Calu3 (cell line): Measurements from ENCODE around the gene SLC25A29. TPM values are rescaled to one million over a fixed set of nuclear protein-coding genes. Genes with fewer than 3 reads are reported as not detected.

ENCODE experiments used
- BruUV-seq: library from RNA; stranded (reverse); fragments of 400-500 nt; replicated peaks from 2 replicates; lab custom pipeline; 2021; lab: Mats Ljungman, UMichigan
- CTCF ChIA-PET: fragments of 300-600 bp; sonication (Branson Sonifier 250); formaldehyde crosslinking; loops from one replicate; lab custom pipeline; 2022; ENCODE audit warnings: antibody characterized with exemption; lab: Charles Lee
- DNase-seq: peaks from one replicate; pipeline ENCODE4 v3.0.0; 2022
- H3K27ac Mint-ChIP-seq: one replicate; pipeline ENCODE4 v1.8.0; 2022; ENCODE audit warnings: mixed read lengths; ENCODE audit not compliant: unreplicated experiment
- H3K27me3 Mint-ChIP-seq: one replicate; pipeline ENCODE4 v1.8.0; 2022; ENCODE audit warnings: mixed read lengths; ENCODE audit not compliant: unreplicated experiment
- H3K36me3 Mint-ChIP-seq: one replicate; pipeline ENCODE4 v1.8.0; 2022; ENCODE audit warnings: mild to moderate bottlenecking, moderate library complexity, mixed read lengths; ENCODE audit not compliant: insufficient read depth, unreplicated experiment
- H3K4me1 Mint-ChIP-seq: one replicate; pipeline ENCODE4 v1.8.0; 2022; ENCODE audit warnings: mild to moderate bottlenecking, low read depth, mixed read lengths; ENCODE audit not compliant: unreplicated experiment
- H3K4me3 Mint-ChIP-seq: one replicate; pipeline ENCODE4 v1.8.0; 2022; ENCODE audit warnings: mild to moderate bottlenecking, low read depth, moderate library complexity, mixed read lengths; ENCODE audit not compliant: unreplicated experiment
- H3K9me3 Mint-ChIP-seq: one replicate; pipeline ENCODE4 v1.8.0; 2022; ENCODE audit warnings: low read depth, mixed read lengths; ENCODE audit not compliant: unreplicated experiment
- CTCF ChIP-seq: fragments of 200-600 bp; IDR thresholded peaks from one replicate; pipeline ENCODE4 v1.8.0; 2022; ENCODE audit warnings: antibody characterized with exemption; ENCODE audit not compliant: unreplicated experiment
- intact Hi-C: fragments of 100-400 bp; cut with micrococcal nuclease; formaldehyde crosslinking; loops from one replicate; pipeline ENCODE4 v1.10.0; 2022; ENCODE audit not compliant: unreplicated experiment
- total RNA-seq: library from RNA; stranded (reverse); gene quantifications from 2 replicates; pipeline ENCODE4 v1.2.3, GENCODE V29; 2022

SLC25A29 gene
- total RNA-seq, 1 experiment from 2014 or later: 68.4 TPM

DNA sequence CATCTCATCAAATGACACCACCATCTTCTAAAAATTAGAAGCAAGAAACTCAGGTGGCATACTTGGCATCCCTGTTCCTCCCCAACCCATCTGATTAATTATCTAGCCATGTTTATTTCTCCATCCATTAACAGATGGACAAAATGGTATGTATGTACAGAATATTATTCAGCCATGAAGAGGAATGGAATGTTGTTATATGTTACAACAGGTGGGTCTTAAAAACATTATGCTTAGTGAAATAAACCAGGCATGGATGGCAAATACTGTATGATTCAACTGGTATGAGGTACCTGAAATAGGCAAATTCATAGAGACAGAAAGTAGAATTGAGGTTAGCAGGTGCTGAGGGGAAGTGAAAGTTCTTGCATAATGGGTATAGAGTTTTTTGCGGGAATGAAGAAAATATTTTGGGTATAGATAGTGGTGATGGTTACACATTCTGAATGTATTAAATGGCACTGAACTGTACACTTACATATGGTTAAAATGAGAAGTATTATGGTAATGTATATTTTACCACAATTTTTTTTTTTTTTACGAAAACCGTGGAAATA, 49.8 kb downstream of the SLC25A29 start:
- DNase-seq: no peak
- TF ChIP-seq CTCF: no peak
- no peaks in the 10 kb centered on the region for H3K27me3 Mint-ChIP-seq
- H3K9me3 Mint-ChIP-seq: no peaks in the 10 kb centered on the region
- peaks cover 11% of the 10 kb centered on the region for H3K36me3 Mint-ChIP-seq
- no TSS peak for BruUV-seq
- intact Hi-C loops: no loop called here
- peaks cover 36% of the 10 kb centered on the region for H3K4me1 Mint-ChIP-seq
- H3K27ac Mint-ChIP-seq: no peak overlapping the region
- no peak overlapping the region for H3K4me3 Mint-ChIP-seq
- CTCF ChIA-PET: no interaction called here

DNA sequence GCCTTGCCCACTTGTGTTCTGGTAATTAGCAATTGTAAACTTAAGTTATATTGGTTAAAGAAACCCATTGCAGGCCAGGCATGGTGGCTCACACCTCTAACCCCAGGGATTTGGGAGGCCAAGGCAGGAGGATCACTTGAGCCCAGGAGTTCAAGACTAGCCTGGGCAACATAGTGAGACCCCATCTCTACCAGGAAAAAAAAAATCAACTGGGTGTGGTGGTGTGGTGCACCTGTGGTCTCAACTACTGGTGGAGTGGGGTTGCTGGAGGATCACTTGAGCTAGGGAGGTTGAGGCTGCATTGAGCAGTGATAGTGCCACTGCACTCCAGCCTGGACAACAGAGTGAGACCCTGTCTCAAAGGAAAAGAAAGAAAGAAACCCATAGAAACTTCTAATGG, 53.6 kb downstream of the SLC25A29 start:
- H3K27ac Mint-ChIP-seq: no peak overlapping the region
- no peak for DNase-seq
- H3K9me3 Mint-ChIP-seq: no peaks in the 10 kb centered on the region
- TF ChIP-seq CTCF: no peak
- CTCF ChIA-PET: no interaction called here
- intact Hi-C loops: no loop called here
- H3K36me3 Mint-ChIP-seq: peaks cover 11% of the 10 kb centered on the region
- H3K4me1 Mint-ChIP-seq: peaks cover 25% of the 10 kb centered on the region
- no peak overlapping the region for H3K4me3 Mint-ChIP-seq
- no peaks in the 10 kb centered on the region for H3K27me3 Mint-ChIP-seq
- BruUV-seq: no TSS peak

- CTCF ChIA-PET: no interaction called here
- peaks cover 15% of the 10 kb centered on the region for H3K36me3 Mint-ChIP-seq
- H3K4me3 Mint-ChIP-seq: no peak overlapping the region
- no peaks in the 10 kb centered on the region for H3K9me3 Mint-ChIP-seq
- intact Hi-C loops: no loop called here
- H3K27ac Mint-ChIP-seq: peak overlapping the region; percentile 18
- no peaks in the 10 kb centered on the region for H3K27me3 Mint-ChIP-seq
- BruUV-seq: no TSS peak
- no peak for DNase-seq
- H3K4me1 Mint-ChIP-seq: peaks cover 40% of the 10 kb centered on the region
- TF ChIP-seq CTCF: no peak
Observed at GRCh38 chr14:100250732-100251465, 55.3 kb downstream of the SLC25A29 start.

DNA sequence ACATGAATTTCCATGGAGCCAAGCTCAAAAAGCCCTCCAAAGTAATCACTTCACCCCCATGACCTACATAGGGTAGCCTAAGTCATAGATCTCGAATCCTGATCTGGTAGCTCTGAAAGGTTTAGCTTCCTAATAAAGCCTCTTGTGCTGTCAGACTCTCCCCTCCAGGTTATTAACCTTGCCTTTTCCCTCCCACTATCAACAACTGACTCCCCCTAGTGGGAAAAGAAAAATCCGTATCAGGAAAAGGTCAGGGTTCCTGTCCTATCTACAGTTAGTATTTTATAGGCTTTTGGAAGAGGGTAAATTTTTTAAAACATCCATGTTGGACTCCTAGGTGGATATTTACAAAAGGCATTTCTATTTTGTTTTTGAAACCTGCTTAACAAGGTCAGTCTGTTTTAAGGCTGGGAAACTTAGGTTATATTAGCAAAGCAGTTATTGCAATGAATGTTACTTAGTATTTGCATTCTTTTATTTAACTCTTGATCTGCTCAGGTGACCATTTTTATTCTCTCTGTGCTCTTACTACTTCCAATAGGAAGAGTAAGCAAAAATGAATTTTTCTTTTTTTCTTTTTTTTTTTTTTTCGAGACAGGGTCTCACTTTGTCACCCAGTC, 59.3 kb downstream of the SLC25A29 start:
- no peaks in the 10 kb centered on the region for H3K9me3 Mint-ChIP-seq
- H3K36me3 Mint-ChIP-seq: peaks cover 21% of the 10 kb centered on the region
- peaks cover 54% of the 10 kb centered on the region for H3K4me1 Mint-ChIP-seq
- TF ChIP-seq CTCF: no peak
- intact Hi-C loops: no loop called here
- H3K4me3 Mint-ChIP-seq: peak overlapping the region; percentile 47
- DNase-seq: peak; percentile 52
- CTCF ChIA-PET: interaction anchor here (0.7 to 1.3 kb wide), 4 partner anchors 8 to 54 kb away, joined by 3 to 5 read pairs (median 4); no protein-coding TSS in a partner anchor
- TSS peak; percentile 0 for BruUV-seq
- H3K27me3 Mint-ChIP-seq: no peaks in the 10 kb centered on the region
- no peak overlapping the region for H3K27ac Mint-ChIP-seq
